ENCODE results near the gene MEGF11.

The MEGF11 gene

DNA sequence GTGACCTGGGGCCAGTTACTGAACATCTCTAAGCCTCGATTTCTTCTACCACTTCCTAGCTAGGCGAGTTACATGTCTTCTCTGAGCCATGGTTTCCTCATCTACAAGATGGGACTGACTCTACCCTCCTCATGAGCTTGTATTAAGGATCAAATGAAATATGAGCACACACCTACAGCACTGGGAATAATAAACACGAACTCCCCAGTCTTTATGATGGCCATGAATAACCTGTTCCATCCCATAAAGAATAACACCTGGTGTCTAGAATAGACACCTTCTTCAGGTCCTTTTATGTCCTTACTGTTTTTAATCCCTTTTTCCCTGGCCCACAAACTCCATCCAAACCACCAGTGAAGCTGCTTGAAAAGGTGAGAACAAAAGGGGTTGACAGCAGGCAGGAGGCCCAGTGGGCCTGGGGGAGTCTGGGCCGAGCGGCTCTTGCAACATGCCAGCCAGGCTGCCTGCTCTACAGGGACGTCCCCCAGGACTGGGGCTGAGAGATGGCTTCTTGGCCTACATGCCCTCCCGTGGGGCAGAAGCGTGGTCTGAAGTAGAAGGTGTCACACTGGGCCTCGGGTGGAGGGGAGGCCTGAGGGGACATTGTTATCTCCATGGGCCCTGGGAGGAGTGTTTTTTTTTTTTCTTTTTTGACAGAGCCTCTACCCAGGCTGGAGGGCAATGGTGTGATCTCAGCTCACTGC lies 206.1 kb downstream of the MEGF11 start:
- DNase-seq = peak; percentile 88

DNA sequence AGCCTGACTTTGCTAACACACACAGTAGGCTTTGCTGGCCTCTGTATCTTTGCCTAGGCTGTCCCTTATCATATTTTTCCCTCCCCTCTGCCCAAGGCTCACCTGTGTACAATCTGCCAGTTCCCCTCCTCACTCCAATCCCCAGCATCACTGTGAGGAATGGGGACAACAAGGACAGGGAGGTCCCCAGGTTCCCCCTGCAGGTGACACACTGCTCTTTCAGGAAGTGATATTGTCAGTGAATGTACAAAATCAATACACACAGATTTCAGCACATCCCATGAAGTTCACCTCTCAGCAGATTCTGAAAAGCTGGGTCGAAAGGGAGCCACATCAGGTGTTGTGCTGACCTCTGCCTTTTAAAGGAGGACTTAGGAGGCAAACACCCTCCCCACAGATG lies 206.8 kb downstream of the MEGF11 start:
- DNase-seq = peak; percentile 68

DNA sequence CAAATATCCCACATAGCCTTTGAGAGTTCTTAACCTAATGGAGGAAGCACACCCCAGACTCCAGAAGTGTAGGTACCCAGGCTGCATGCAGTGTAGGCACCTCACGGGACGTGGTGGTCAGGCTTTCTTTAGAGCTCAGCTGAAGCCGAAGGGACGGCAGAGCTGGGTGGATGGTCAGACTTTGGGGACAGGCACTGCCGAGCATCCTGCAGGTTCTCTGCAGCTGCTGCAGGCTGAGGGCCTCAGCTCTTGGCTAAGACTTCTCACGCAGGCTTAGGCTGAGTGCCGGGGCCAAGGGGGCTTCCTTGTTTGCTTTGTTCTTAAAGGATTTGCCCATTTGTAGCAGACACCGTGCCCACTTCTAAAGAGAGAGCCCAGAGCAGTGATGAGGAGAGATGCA lies 207.2 kb downstream of the MEGF11 start:
- no peak for DNase-seq

DNA sequence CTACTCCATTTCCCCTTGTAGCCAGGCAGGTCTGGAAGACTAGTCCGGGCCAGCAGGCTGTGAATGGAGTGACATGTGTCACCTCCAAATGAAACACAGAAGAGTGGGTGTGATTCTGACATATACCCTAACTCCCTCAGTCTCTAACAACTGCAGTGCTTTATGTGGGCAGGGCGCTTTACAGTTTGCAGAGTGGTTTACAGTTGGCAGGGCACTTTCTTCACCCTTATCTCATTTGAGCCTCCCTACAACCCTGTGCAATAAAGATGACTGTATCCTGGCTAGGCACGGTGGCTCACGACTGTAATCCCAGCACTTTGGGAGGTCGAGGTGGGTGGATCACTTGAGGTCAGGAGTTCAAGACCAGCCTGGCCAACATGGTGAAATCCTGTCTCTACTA lies 208.0 kb downstream of the MEGF11 start:
- no peak for DNase-seq

DNA sequence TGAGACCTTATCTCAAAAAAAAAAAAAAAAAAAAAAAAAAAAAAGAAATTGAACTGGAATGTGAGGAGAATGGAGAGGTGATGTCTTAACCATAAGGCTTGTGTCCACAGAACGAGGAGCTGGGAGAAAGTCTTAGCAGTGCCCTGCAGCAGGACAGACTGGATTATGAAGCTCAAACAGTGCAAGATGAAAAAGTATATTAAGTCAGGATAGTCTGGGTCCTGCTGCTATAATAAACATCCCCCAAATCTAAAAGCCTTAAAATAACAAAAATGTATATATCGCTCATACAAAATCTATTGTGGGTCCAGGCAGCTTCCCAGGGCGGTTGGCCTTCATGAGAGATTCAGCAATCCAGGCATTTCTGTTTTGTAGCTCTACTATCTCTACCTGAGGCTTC lies 208.7 kb downstream of the MEGF11 start:
- no peak for DNase-seq

DNA sequence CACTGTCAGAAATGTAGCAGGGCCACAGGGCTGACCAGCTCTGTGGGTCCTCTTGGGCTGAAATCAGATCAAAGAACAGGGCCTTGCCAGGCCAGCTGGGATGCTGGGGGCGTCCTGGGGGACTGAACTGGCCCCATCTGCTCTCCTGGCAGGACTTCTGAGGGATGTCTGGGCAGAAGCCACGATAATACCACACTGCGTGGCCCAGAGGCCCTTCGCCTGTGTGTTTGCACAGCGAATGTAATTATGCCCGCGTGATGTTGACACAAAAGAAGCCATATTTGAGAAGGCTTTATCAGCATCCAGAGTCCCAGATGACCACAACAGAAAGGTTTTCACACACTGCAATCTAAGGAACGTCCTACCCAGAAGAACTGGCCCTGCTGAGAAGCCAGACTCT lies 210.3 kb downstream of the MEGF11 start:
- peak; percentile 99 for DNase-seq

DNA sequence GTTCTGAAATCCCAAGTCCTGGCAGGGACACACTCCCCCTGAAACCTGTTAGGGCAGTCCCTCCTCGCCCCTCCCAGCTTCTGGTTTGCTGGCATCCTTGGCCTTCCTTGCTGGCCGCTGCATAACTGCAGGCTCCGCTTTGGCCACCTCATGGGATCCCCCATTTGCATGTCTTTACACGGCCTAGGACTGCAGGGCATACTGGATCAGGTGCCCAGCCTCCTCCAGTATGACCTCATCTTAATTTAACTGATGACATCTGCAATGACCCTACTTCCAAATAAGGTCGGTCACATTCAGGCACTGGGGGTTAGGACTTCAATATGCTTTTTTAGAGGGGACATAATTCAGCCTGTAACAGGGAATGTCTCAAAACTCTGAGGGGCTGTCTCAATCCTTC lies 210.9 kb downstream of the MEGF11 start:
- peak; percentile 49 for DNase-seq

DNA sequence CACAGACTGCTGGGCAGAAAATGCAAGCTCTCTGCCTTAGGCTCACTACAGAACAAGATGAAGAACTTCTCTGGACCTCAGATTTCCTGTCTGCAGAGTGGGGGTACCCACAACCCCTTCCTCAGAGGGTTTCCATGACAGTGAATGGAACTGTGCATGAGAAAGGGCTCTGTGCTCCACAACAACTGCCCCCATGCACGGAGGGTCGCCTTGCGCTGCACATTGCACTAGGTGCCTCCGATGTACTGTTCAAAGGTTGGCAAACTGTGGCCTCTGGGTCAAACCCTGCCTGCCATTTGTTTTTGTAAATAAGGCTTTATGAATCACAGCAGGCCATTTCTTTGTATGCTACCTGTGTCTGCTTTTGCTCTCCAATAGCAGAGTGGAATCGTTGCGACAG lies 212.3 kb downstream of the MEGF11 start:
- no peak for DNase-seq

DNA sequence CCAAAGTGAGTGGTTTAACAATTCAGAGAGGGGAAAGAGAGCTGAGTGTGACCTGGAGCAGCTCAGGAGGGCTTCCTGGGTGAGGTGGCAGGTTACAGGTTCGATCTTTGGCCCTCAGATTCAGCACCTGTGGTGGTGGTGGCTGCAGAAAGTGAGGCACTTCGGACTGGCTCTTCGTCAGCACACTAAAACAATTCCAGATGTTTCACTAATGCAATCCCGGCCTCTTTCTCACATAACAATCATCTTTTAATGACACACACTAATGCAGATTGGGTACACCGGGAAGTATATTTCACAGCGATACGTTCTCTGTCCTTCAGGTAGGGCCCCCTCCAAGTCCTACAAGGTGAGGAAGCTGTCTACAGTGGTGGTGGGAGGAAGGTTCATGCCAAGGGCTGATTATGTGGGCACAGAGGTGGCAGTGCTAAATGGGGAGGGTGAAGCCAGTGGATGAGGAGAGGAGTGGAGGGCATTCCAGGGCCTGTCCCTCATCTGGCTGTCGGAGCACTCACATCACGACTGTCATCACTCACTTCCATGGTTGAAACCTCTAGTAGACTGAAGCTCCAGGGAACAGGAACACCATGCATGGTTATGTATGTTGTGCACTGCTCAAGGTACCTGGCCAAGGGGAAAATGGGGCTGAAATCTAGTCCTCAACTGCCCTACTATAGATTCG lies 213.2 kb downstream of the MEGF11 start:
- no peak for DNase-seq

DNA sequence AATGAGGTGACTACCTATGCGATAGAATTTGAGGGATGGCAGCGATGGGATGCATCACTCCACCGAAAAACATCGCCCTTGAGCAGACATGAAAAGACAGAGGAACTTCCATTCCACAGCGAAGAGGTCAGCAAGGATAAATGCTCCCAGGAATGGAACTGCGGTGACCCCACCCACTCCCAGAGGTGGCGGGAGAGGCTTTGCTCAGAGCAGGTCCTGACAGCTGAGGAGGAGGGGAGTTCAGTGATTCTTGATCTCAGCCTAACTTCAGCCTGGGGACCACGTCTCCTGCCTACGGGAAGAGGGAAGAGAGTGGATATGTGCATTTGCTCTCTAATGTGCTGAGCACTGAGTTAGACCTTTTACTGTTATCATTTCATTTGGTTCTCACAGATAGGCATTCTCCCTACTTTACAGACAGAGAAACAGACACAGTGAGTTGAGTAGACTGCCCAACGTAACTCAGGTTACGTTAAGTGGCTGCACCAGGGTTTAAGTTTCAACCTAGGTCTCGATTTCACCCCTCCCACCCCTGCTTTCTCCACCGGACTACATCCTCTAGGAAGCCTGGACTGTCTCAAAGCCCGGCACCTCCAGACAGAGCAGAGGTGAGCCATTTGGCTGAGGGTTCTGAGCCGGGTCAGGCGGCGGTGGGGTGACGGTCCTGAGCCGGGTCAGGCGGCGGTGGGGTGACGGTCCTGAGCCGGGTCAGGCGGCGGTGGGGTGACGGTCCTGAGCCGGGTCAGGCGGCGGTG lies 214.3 kb downstream of the MEGF11 start:
- peak; percentile 27 for DNase-seq

DNA sequence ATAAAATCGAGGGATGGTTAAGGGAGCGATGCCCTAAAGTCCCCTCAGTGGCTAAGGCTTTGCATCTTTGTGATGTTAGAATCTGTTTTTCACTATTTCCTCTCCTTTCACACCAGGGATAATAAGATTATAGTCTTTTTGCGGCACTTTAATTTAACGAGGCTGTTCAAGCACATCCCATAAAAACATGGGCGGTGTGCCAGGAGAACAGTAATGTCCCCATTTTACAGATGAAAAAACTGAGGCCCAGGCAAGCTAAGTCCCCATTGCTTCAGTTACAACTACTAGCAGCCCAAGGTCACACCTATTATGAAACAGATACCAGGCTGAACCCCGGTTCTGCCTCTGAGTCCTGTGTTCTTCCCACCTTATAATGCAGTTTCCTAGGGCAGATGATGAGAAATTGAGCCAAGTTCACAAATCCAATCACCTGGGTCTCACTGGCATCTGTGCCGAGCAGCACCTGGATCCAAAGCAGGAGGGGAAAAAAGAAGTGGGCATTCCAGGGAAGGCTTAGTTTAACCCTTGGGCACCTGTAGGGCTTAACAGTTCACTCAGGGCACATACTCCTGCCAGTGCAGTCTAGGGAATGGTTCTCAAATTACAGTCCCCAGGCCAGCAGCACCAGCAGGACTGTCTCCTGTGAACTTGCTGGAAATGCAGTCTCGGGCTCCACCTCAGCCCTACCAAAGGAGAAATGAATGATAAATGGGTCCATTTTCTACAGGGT lies 215.0 kb downstream of the MEGF11 start:
- DNase-seq = peak; percentile 40

DNA sequence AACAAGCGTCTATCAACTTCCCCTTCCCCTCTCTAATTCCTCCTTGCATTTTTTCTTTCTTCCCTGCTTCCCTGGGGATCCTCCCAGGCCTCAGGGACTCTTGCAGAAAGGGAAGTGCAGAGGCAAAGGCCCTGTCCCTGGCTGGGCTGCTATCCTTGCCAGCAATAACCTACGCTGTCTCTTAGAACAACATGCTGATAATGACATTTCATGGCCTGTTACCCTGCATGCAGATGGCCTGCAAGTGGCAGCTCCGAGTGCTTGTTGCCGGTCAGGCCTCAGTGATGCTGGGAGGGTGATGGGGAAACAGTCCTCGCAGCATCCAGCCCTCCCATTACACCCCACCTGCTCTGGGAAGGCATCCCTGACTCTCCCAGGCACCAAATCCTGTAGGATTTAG lies 216.7 kb downstream of the MEGF11 start:
- DNase-seq = no peak

DNA sequence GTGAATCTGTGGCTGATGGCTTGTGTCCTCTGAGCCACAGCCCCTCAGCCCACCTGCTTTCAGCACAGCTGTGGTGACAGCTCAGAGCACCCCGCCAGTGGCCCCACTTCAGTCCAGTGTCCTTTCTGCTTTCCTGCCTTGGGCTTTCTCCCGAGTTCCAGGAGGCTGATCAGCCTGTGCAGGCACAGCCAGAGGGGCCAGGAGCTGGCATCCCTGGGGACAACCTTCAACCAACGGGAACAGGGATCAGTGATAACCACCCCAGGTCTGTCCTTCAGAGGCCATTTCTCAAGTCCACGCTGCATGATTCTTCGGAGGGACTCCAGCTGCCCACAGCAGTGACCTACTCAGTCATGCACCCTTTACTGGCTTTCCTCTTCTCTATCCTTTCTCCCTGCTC lies 217.6 kb downstream of the MEGF11 start:
- no peak for DNase-seq

DNA sequence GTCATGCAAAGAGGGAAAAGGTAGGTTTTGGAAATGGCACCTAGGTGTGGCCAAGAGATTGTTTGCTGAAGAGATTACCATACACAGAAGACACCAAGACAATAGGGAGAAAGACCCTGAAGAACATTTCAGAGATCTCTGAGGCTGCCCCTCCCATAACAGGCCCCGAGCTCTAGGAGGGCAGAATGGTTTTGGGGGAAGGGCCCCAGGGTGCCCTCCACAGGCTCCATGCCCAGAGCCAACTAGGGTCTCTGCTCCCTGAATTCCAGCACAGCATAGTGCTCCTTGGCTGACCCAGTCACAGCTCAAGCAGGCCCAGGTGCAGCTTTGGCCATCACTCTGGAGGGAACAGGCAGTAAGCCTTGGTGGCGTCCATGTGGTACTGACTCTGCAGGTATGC lies 220.4 kb downstream of the MEGF11 start:
- DNase-seq = no peak

DNA sequence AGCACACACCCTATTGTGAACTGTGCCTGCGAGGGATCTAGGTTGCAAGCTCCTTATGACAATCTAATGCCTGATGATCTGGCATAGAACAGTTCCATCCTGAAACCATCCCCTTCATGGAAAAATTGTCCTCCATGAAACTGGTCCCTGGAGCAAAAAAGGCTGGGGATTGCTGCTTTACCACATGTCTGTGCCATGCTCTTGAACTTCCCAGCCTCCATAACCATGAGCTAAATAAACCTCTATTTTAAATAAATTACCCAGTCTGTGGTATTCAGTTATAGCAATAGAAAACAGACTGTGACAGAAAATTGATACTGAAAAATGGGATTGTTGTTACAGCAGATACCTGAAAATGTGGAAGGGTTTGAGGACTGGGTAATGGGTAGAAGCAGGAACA lies 221.5 kb downstream of the MEGF11 start:
- no peak for DNase-seq

DNA sequence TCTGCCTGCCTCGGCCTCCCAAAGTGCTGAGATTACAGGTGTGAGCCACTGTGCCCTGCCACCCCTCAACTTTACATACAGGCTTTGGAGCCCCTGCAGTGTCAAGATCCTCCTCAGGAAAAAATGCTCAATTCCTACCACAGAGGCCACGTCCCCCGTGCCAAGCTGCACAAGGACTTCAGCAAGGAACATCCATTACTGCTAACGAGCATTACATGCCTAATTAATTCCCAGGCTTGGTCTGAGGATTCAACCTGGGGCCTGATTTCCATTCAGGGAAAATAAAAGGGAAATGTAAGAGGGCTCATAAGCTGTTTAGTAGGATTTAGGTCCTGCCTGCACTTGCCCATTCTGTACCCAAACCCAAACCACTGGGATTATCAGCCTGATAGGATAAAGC lies 222.9 kb downstream of the MEGF11 start:
- peak; percentile 73 for DNase-seq

DNA sequence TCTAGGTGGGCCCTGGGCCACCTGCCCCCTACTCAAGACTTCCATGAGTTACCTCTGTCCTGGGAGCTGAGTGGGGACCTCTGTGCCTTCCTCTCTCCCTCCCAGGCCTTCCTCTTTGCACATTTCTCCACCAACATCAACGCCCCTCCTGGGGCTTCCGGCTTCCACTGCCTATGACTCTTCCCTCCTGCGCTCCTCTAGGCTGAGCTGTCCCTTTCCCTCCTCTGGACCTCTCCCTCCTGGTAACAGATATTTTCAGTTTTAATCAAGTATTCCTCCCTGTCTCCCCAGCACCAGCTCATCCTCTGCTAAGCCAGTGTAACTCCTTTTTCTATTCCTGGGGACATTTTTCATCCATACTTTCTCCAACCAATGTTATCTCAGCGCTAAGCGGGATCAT lies 223.9 kb downstream of the MEGF11 start:
- no peak for DNase-seq

DNA sequence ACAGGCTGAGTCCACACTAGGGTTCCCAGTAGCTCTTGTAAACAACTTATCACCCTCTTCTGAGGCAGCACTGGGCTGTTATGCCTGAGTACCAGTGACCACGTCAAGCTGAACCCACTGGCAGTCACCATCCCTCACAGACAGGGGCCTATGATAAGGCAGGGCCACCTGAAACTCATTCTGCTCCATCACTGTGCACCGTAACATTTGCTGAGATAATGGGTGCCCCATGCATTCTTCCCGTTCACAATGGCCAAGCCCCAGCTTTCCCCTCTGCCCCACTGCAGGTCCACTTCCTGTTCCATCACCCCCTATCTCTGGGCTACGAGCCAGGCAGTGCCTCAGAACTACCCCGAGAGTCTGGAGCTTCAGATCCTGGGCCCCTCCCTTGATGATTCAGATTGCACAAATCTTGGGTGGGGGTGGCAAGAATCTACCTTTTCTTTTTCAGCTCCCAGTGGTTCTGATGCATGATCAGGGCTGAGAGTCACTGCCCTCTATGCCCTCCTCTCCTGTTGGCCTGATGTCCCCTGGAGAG lies 226.2 kb downstream of the MEGF11 start:
- peak; percentile 46 for DNase-seq

DNA sequence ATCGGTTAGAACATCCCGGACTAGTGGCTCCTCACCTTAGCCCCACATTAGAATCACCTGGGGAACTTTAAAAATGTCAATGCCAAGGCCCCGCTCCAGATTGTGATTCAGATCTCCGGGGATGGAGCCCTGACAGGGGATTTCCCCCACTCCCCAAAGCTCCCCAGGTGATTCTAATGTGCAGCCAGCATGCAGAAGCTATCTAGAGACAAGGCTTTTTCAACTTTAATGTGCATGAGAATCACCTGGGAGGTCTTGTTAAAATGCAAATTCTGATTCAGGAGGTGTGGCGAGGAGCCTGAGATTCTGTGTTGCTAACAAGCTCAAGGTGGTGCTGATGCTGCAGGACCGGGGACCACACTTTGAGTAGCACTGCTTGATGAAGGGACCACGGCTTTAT lies 227.6 kb downstream of the MEGF11 start:
- peak; percentile 25 for DNase-seq

DNA sequence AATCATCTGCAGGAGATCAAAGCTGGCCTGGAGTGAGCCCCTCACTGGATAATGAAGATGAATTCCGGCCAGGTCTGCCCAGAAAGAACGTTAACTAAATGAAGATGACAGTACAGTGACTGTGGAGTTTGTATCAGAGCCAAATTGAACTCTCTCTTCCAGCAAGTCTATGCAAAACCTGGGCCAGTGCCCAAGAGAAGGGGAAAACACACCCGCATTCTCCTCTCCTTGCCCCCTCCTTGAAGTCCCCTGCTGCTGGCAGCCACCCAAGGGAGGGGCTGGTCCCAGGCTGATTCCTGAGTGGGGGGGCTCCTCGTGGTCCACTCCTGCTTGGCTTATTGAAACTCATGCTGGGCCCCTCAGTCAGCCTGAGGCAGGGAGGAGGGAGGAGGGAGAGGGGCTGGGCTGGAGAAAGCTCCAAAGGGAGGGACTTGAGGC lies 228.5 kb downstream of the MEGF11 start:
- peak; percentile 81 for DNase-seq

DNA sequence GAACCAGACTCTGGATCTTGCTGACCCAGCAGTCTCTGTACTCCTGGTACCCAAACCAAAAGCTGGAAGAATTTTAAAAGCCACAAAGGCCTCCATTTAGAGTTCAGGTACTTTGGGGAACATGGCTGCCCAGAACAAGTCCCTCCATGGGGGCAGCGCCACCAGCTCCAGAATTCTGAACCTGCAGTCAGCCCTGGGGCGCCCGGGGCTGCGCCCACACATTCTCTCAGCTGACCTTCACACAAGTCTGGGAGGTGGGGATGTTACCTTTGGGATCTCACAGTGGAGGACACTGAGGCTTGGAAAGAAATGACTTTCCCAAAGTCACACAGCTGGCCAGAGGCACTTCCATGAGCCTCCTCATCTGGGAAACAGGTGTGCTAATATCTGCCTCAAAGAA lies 229.4 kb downstream of the MEGF11 start:
- no peak for DNase-seq

DNA sequence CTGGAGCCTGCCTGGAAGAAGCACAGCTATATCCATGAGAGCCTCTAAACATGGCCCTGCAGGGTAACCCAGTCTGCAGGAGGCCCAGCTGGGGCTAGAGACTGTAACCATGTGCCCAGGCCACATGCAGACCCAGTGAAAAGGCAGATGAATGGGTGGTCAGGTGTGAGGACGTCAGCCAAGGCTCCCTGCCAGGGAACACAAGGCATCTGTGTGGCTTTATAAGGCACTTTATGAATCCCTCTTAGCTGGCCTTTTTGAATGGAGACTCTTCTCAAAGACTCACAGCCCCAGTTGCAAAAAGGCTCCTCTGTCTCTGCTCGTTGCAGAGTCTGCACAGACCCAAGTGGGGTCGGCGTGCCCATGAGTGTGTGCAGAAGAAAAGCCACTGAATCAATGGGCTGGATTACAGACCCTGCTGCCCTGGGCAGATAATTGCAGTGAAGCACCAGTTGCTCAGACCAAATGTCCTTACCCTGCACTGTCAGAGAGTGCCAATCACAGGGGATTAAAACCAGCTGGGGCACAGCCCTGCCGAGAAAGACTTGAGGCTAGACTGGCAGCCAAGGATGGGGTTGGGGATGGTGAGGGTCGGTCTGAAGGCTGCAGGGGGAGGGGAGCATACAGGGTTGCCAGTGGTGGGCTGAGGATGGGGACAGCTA lies 230.1 kb downstream of the MEGF11 start:
- DNase-seq = peak; percentile 98

DNA sequence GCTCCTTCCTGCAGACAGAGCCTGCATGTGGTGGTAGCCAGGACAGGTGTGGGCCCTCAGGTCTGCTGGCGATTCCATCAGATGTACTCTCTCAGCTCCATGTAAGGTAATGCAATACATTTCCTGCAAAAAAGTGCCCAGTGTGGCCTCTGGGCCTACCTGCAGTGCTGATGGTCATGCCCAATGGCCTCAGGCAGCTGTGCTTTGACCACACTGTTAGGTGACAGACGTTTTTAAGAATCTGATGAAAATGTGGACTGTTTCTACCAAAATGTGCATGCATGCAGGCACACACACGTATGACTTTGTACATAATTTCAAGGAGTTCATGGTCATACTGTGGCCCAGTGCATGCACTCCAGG lies 231.4 kb downstream of the MEGF11 start:
- DNase-seq = peak; percentile 23

Measured in NCI-H69 (cell line).